GM23248 (cell line): Measurements from ENCODE around the gene NAV2. TPM values are rescaled to one million over a fixed set of nuclear protein-coding genes. Genes with fewer than 3 reads are reported as not detected.

Experiments used
- DNase-seq: peaks from one replicate; pipeline ENCODE4 v3.0.0-alpha.2; 2015
- H2AFZ ChIP-seq: fragments of 200-600 bp; sonication (generic); 2 replicates; pipeline ENCODE4 v1.6.1; 2016; ENCODE audit warnings: antibody characterized with exemption
- H3F3A ChIP-seq: fragments of 200-600 bp; sonication (generic); 2 replicates; pipeline ENCODE4 v1.6.1; 2016; ENCODE audit warnings: mild to moderate bottlenecking, antibody characterized with exemption, mixed run types; ENCODE audit not compliant: insufficient read depth
- H3K27ac ChIP-seq: fragments of 200-600 bp; sonication (generic); 2 replicates; pipeline ENCODE4 v1.5.1; 2016; ENCODE audit warnings: mild to moderate bottlenecking
- H3K27me3 ChIP-seq: fragments of 200-600 bp; sonication (generic); replicated peaks from 2 replicates; pipeline ENCODE4 v1.6.1; 2016; ENCODE audit warnings: mild to moderate bottlenecking; ENCODE audit not compliant: insufficient read depth
- H3K36me3 ChIP-seq: fragments of 200-600 bp; sonication (generic); 2 replicates; pipeline ENCODE4 v1.6.1; 2016; ENCODE audit warnings: low read depth, mild to moderate bottlenecking
- H3K4me1 ChIP-seq: fragments of 200-600 bp; sonication (generic); 2 replicates; pipeline ENCODE4 v1.6.1; 2016; ENCODE audit warnings: mild to moderate bottlenecking; ENCODE audit not compliant: insufficient read depth
- H3K4me2 ChIP-seq: fragments of 200-600 bp; sonication (generic); one replicate; pipeline ENCODE4 v1.6.1; 2016; ENCODE audit warnings: mild to moderate bottlenecking; ENCODE audit not compliant: unreplicated experiment
- H3K4me3 ChIP-seq: fragments of 200-600 bp; sonication (generic); 2 replicates; pipeline ENCODE4 v1.5.1; 2016; ENCODE audit warnings: mild to moderate bottlenecking
- H3K79me2 ChIP-seq: fragments of 200-600 bp; sonication (generic); 2 replicates; pipeline ENCODE4 v1.6.1; 2016; ENCODE audit warnings: mild to moderate bottlenecking; ENCODE audit not compliant: insufficient read depth
- H3K9ac ChIP-seq: fragments of 200-600 bp; sonication (generic); 2 replicates; pipeline ENCODE4 v1.6.1; 2016; ENCODE audit warnings: mild to moderate bottlenecking
- H3K9me2 ChIP-seq: fragments of 200-600 bp; sonication (generic); 2 replicates; pipeline ENCODE4 v1.6.1; 2016; ENCODE audit warnings: mixed run types, mild to moderate bottlenecking, moderate library complexity; ENCODE audit not compliant: insufficient read depth
- H3K9me3 ChIP-seq: fragments of 200-600 bp; sonication (generic); one replicate; pipeline ENCODE4 v1.6.1; 2017; ENCODE audit warnings: low read depth
- H4K20me1 ChIP-seq: fragments of 200-600 bp; sonication (generic); 2 replicates; pipeline ENCODE4 v1.6.0; 2016; ENCODE audit not compliant: insufficient read depth
- EZH2 ChIP-seq: fragments of 200-600 bp; sonication (generic); IDR thresholded peaks from 2 replicates; pipeline ENCODE4 v1.6.1; 2018; ENCODE audit warnings: antibody characterized with exemption, mild to moderate bottlenecking; ENCODE audit not compliant: insufficient read depth, poor library complexity, severe bottlenecking
- EZH2phosphoT487 ChIP-seq: fragments of 200-600 bp; sonication (generic); IDR thresholded peaks from 2 replicates; pipeline ENCODE4 v1.6.1; 2018; ENCODE audit warnings: antibody characterized with exemption, moderate library complexity, mild to moderate bottlenecking, low read depth; ENCODE audit not compliant: insufficient read depth
- WGBS, 2 experiments: methylation state at CpG; one replicate each; pipeline ENCODE4 v1.1.6; 2015 to 2017; ENCODE audit warnings: low lambda C conversion rate in 2 of 2, low coverage in 1 of 2; ENCODE audit errors: missing lambda C conversion rate in 2 of 2; 5-methylcytosine and 5-hydroxymethylcytosine counted together
- in situ Hi-C: fragments of 300-500 bp; cut with MboI; formaldehyde crosslinking; loops from 2 replicates; pipeline ENCODE4 v1.15.0; 2020
- polyA plus RNA-seq: library from polyadenylated mRNA; unstranded; fragments of >200 nt; fragmentation: Nextera tagmentation; extraction: Ambion mirVana; gene quantifications from 2 replicates; pipeline ENCODE4 v1.2.1, GENCODE V29; 2016
- total RNA-seq: library from RNA; depleted of rRNA; stranded (reverse); fragments of >200 nt; shearing (Covaris generic); gene quantifications from 2 replicates; pipeline ENCODE4 v1.2.3, GENCODE V29; 2014

Gene NAV2
- total and polyA plus RNA-seq, 2 experiments from 2014 or later: 5.7 to 11.9 TPM

- Histone ChIP-seq H3K27me3 (no peaks in the 10 kb centered on the region), H3K27ac (no peak overlapping the region), H3K9me3 (no peaks in the 10 kb centered on the region), H3K4me3 (no peak overlapping the region), H3K9ac (no peak overlapping the region), H3K4me2 (no peak overlapping the region), H3K36me3 (no peaks in the 10 kb centered on the region), H3K4me1 (peaks cover 13% of the 10 kb centered on the region), H2AFZ (no peak overlapping the region), H3K79me2 (peaks cover 100% of the 10 kb centered on the region), H3F3A (0 out of 2 replicates have a peak, but pooled peaks cover 7% of the 10 kb centered on the region), H4K20me1 (0 out of 2 replicates have a peak, but pooled peaks cover 3% of the 10 kb centered on the region), H3K9me2 (no peaks in the 10 kb centered on the region)
- no peak for DNase-seq
- no peak for TF ChIP-seq EZH2phosphoT487
- TF ChIP-seq EZH2: no peak
- in situ Hi-C loops: no loop called here
- 100% methylated on average over 1 of the region's 1 CpG for WGBS, 2 experiments
Measured at GRCh38 chr11:19812096-19812495, 99.5 kb downstream of the NAV2 start.

- no peaks in the 10 kb centered on the region for H3K36me3 ChIP-seq
- H4K20me1 ChIP-seq: 0 out of 2 replicates have a peak, but pooled peaks cover 3% of the 10 kb centered on the region
- TF ChIP-seq EZH2phosphoT487 (no peak), EZH2 (no peak)
- no peak overlapping the region for H3K9ac ChIP-seq
- H3F3A ChIP-seq: 0 out of 2 replicates have a peak, but pooled peaks cover 7% of the 10 kb centered on the region
- H3K4me1 ChIP-seq: peaks cover 13% of the 10 kb centered on the region
- in situ Hi-C loops: no loop called here
- H2AFZ ChIP-seq: no peak overlapping the region
- H3K4me2 ChIP-seq: no peak overlapping the region
- WGBS, 2 experiments: 100% methylated on average over 4 of the region's 4 CpGs
- DNase-seq: no peak
- no peak overlapping the region for H3K4me3 ChIP-seq
- peaks cover 100% of the 10 kb centered on the region for H3K79me2 ChIP-seq
- no peaks in the 10 kb centered on the region for H3K9me3 ChIP-seq
- no peaks in the 10 kb centered on the region for H3K9me2 ChIP-seq
- H3K27ac ChIP-seq: no peak overlapping the region
- no peaks in the 10 kb centered on the region for H3K27me3 ChIP-seq
Measured at GRCh38 chr11:19812710-19813109, 100.1 kb downstream of the NAV2 start.

GRCh38 chr11:19813158-19813879 lies 100.7 kb downstream of the NAV2 start:
- TF ChIP-seq EZH2 (no peak), EZH2phosphoT487 (no peak)
- no peak for DNase-seq
- Histone ChIP-seq H3K4me2 (no peak overlapping the region), H2AFZ (no peak overlapping the region), H3K9me2 (no peaks in the 10 kb centered on the region), H3K27me3 (no peaks in the 10 kb centered on the region), H3K36me3 (no peaks in the 10 kb centered on the region), H3K9ac (no peak overlapping the region), H3K9me3 (no peaks in the 10 kb centered on the region), H3K79me2 (peaks cover 100% of the 10 kb centered on the region), H3K4me1 (peaks cover 13% of the 10 kb centered on the region), H3K4me3 (no peak overlapping the region), H3F3A (0 out of 2 replicates have a peak, but pooled peaks cover 7% of the 10 kb centered on the region), H4K20me1 (0 out of 2 replicates have a peak, but pooled peaks cover 3% of the 10 kb centered on the region), H3K27ac (no peak overlapping the region)
- 87 to 89% methylated on average over 12 to 13 of the region's 13 CpGs for WGBS, 2 experiments
- in situ Hi-C loops: no loop called here

GRCh38 chr11:19814421-19814820 lies 101.8 kb downstream of the NAV2 start:
- H3F3A ChIP-seq: no peaks in the 10 kb centered on the region
- 100% methylated on average over 2 of the region's 2 CpGs for WGBS, 2 experiments
- peaks cover 100% of the 10 kb centered on the region for H3K79me2 ChIP-seq
- H3K4me2 ChIP-seq: no peak overlapping the region
- no peaks in the 10 kb centered on the region for H3K9me3 ChIP-seq
- no peak overlapping the region for H3K9ac ChIP-seq
- H3K36me3 ChIP-seq: no peaks in the 10 kb centered on the region
- H4K20me1 ChIP-seq: 0 out of 2 replicates have a peak, but pooled peaks cover 6% of the 10 kb centered on the region
- peaks cover 13% of the 10 kb centered on the region for H3K4me1 ChIP-seq
- H3K4me3 ChIP-seq: no peak overlapping the region
- in situ Hi-C loops: no loop called here
- no peak overlapping the region for H2AFZ ChIP-seq
- H3K9me2 ChIP-seq: no peaks in the 10 kb centered on the region
- H3K27me3 ChIP-seq: no peaks in the 10 kb centered on the region
- TF ChIP-seq EZH2 (no peak), EZH2phosphoT487 (no peak)
- DNase-seq: no peak
- H3K27ac ChIP-seq: no peak overlapping the region
